Endothelial cell of umbilical vein (primary cell): ENCODE data around the gene GDPD3. TPM values are rescaled to one million over a fixed set of nuclear protein-coding genes. Genes with fewer than 3 reads are reported as not detected.
A peak's percentile ranks its signal among the peaks of the same experiment; 100 is the strongest.

Experiments
- BruUV-seq: library from RNA; stranded (reverse); fragments of 400-500 nt; replicated peaks from 2 replicates; lab custom pipeline; 2021; lab: Mats Ljungman, UMichigan
- CTCF ChIA-PET: fragments of 300-600, 350-600 bp; sonication (Branson Sonifier 250); formaldehyde crosslinking; loops from one replicate; lab custom pipeline; 2021; ENCODE audit warnings: antibody characterized with exemption, inconsistent platforms; lab: Charles Lee
- POLR2A ChIA-PET: fragments of 300-600, 350-600 bp; sonication (Branson Sonifier 250); formaldehyde crosslinking; loops from one replicate; lab custom pipeline; 2021; ENCODE audit warnings: antibody characterized with exemption, inconsistent platforms; lab: Charles Lee
- DNase-seq: peaks from one replicate; pipeline ENCODE4 v3.0.0-alpha.2; 2011; ENCODE audit warnings: low read depth, low spot score
- FAIRE-seq: peaks from 2 replicates; lab custom pipeline; 2011; peaks lifted over from hg19 to GRCh38; lab: Jason Lieb, UNC
- H2AFZ ChIP-seq: 2 replicates; pipeline ENCODE4 v1.6.0; 2012; ENCODE audit warnings: low read depth, low read length, control low read depth, inconsistent platforms
- H3K27ac ChIP-seq: 2 replicates; pipeline ENCODE4 v1.5.1; 2011; ENCODE audit warnings: low read depth, mild to moderate bottlenecking, control low read depth, low read length, moderate library complexity; ENCODE audit not compliant: insufficient read depth
- H3K27me3 ChIP-seq, 2 experiments: 2 replicates each; pipeline versions ENCODE4 v1.6.0 to v1.6.1; 2011; ENCODE audit warnings: low read length in 2 of 2, mixed read lengths in 1 of 2; ENCODE audit not compliant: control insufficient read depth in 2 of 2, insufficient read depth in 2 of 2
- H3K36me3 ChIP-seq, 2 experiments: 2 replicates in 1 of 2; 3 replicates in 1 of 2; pipeline ENCODE4 v1.5.1; 2011; ENCODE audit warnings: low read length in 2 of 2, mild to moderate bottlenecking in 1 of 2, moderate library complexity in 1 of 2; ENCODE audit not compliant: control insufficient read depth in 2 of 2, insufficient read depth in 2 of 2; ENCODE audit errors: extremely low read depth in 1 of 2
- H3K4me1 ChIP-seq: 3 replicates; pipeline ENCODE4 v1.5.1; 2011; ENCODE audit warnings: mild to moderate bottlenecking, low read length; ENCODE audit not compliant: control insufficient read depth, insufficient read depth; ENCODE audit errors: extremely low read depth
- H3K4me2 ChIP-seq: 2 replicates; pipeline ENCODE4 v1.6.1; 2011; ENCODE audit warnings: low read length, control low read depth, mixed read lengths; ENCODE audit not compliant: insufficient read depth
- H3K4me3 ChIP-seq, 3 experiments: fragments of 200-600 bp in 1 of 3; sonication (generic), shearing (Covaris generic) in 1 of 3; replicated peaks in 1 of 3; 2 replicates each; pipeline ENCODE4 v1.5.1; 2011 to 2016; ENCODE audit warnings: control low read depth in 3 of 3, low read length in 3 of 3, mild to moderate bottlenecking in 2 of 3, inconsistent platforms in 1 of 3, low read depth in 1 of 3, moderate library complexity in 1 of 3; ENCODE audit not compliant: insufficient read depth in 1 of 3
- H3K79me2 ChIP-seq: 2 replicates; pipeline ENCODE4 v1.6.0; 2012; ENCODE audit warnings: low read length, inconsistent platforms; ENCODE audit not compliant: control insufficient read depth, insufficient read depth
- H3K9ac ChIP-seq: replicated peaks from 2 replicates; pipeline ENCODE3; 2011; ENCODE audit warnings: low read length, control low read depth; ENCODE audit not compliant: insufficient read depth; ENCODE audit errors: extremely low read depth
- H3K9me1 ChIP-seq: replicated peaks from 3 replicates; pipeline ENCODE4 v1.6.0; 2011; ENCODE audit warnings: mild to moderate bottlenecking, low read length; ENCODE audit not compliant: control insufficient read depth, insufficient read depth; ENCODE audit errors: extremely low read depth
- H3K9me3 ChIP-seq: replicated peaks from 2 replicates; pipeline ENCODE4 v1.5.1; 2012; ENCODE audit warnings: low read length, inconsistent platforms; ENCODE audit not compliant: control insufficient read depth, insufficient read depth
- H4K20me1 ChIP-seq: replicated peaks from 2 replicates; pipeline ENCODE3; 2011; ENCODE audit warnings: mild to moderate bottlenecking, low read length; ENCODE audit not compliant: control insufficient read depth, insufficient read depth; ENCODE audit errors: extremely low read depth
- EZH2 ChIP-seq: IDR thresholded peaks from 2 replicates; pipeline ENCODE4 v1.6.1; 2012; ENCODE audit warnings: borderline replicate concordance, low read depth, mild to moderate bottlenecking, moderate library complexity, low read length, inconsistent platforms; ENCODE audit not compliant: severe bottlenecking
- POLR2A ChIP-seq: IDR thresholded peaks from 2 replicates; pipeline ENCODE4 v1.6.1; 2012; ENCODE audit warnings: low read depth, mild to moderate bottlenecking, control low read depth, low read length
- POLR2AphosphoS5 ChIP-seq: IDR thresholded peaks from 2 replicates; pipeline ENCODE4 v1.6.1; 2012; ENCODE audit warnings: low read depth, mild to moderate bottlenecking, control low read depth, low read length, moderate library complexity; ENCODE audit not compliant: insufficient read depth
- dilution Hi-C: fragments of 300-500 bp; cut with MboI; formaldehyde crosslinking; loops from one replicate; pipeline ENCODE4 v1.15.0; 2019; ENCODE audit warnings: low sequenced_read_pairs; ENCODE audit not compliant: extremely low pct_ligation_motif_present
- intact Hi-C: fragments of 100-400 bp; cut with micrococcal nuclease; formaldehyde crosslinking; loops from one replicate; pipeline ENCODE4 v1.10.0; 2022
- polyA plus RNA-seq, 4 experiments: library from polyadenylated mRNA; depleted of rRNA in 3 of 4; stranded (reverse) in 3 of 4; unstranded in 1 of 4; fragments of >200 nt; gene quantifications; 2 replicates each; pipeline versions ENCODE4 v1.2.1 to v1.2.3, GENCODE V29; 2011 to 2012; ENCODE audit warnings: missing spikeins in 1 of 4
- total RNA-seq: library from RNA; stranded (reverse); gene quantifications from 2 replicates; pipeline ENCODE4 v1.2.3, GENCODE V29; 2021
- TF ChIP-seq, protein P1 (sequence below), 2 donors: IDR thresholded peaks; 1 replicate in 1 of 2; 2 replicates in 1 of 2; pipeline ENCODE4 v1.5.1; 2011; ENCODE audit warnings: low read length in 2 of 2, mild to moderate bottlenecking in 2 of 2, moderate library complexity in 2 of 2, control low read depth in 1 of 2, inconsistent platforms in 1 of 2, low read depth in 1 of 2; ENCODE audit not compliant: insufficient read depth in 1 of 2; ENCODE audit errors: extremely low read depth in 1 of 2
- TF ChIP-seq, protein P2 (sequence below): IDR thresholded peaks from 2 replicates; pipeline ENCODE4 v1.6.1; 2011; ENCODE audit not compliant: insufficient read depth, insufficient read length

GDPD3 gene
- total and polyA plus RNA-seq, 2 donors (not counting 3 experiments of a cell fraction or from before 2014, with no cell fraction given): 8.0 to 18.6 TPM

DNA sequence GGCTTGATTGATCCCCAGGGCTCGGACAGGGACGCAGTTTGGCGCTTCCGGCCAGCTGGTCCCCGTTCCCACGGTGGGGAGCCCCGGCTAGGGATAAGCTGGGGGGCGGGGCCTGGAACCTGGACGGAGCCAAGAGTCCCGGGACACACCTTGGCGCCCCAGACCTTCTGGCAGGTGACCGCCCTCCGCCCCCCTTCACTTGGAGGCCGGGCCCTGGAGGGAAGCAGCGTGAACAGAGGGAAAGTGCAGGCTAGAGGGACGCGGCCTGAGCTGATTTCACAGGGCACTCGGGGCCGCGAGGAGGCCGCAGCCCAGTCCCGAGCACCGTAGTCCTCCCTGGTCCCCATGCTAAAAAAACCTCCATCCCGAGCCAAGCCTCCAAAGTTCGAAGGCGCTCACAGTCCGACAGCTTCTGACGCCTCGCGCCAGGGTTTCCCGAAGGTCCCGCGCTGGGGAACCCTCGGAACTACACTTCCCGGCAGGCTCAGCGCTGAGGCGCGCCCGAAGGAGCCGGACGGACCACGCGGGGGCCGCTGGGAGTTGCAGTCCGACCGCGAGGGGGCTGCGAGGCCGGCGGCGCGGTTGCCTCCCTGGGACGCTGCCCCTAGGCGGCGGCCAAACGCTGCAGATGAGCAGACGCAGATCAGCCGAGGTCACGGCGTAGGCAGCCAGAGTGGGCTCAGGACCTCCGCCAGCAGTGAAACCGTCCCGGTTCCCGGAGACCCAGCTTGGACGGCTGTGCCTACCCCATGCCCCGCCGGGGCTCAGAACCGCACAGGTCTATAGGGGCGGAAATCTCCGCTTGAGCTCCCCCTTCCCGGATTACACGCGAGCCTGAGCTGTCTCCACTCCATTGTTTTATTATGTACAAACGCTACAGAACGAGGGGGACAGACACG is 21.6 kb downstream of the GDPD3 start, which contains the start of gene TBX6:
TBX6 (minus strand) TSS at position 451 of the 899 bp plus-strand sequence. CDS start 731 bp downstream, outside the sequence.
- dilution Hi-C loops (no loop called here), intact Hi-C loops (loop anchor here (1.0 to 10.0 kb wide), 8 partner anchors 15 to 563 kb away; partner anchors contain the start of genes ALDOA, FBRS, PRR14 and ZNF771)
- DNase-seq (peak; percentile 92), FAIRE-seq (peak; percentile 98)
- H3K4me1 ChIP-seq: peaks cover 23% of the 10 kb centered on the region
- ChIA-PET CTCF (interaction anchor here (0.6 to 5.6 kb wide), 40 partner anchors 10 to 537 kb away, joined by 3 to 55 read pairs (median 6); partner anchors contain the start of genes ALDOA, CORO1A, DCTPP1 and GDPD3), POLR2A (interaction anchor here (0.5 to 1.7 kb wide), 8 partner anchors 15 to 118 kb away, joined by 3 to 10 read pairs (median 4); partner anchors contain the start of genes ALDOA and TAOK2)
- no peaks in the 10 kb centered on the region for H3K9me1 ChIP-seq
- no peaks in the 10 kb centered on the region for H3K79me2 ChIP-seq
- H3K9me3 ChIP-seq: no peaks in the 10 kb centered on the region
- peak within 1 kb of the TSS; percentile 6 to 53 (median 47) for H3K4me3 ChIP-seq
- peak within 1 kb of the TSS; percentile 78 for H3K4me2 ChIP-seq
- peak within 1 kb of the TSS; percentile 46 for H3K27ac ChIP-seq
- no peaks in the 10 kb centered on the region for H4K20me1 ChIP-seq
- peak within 1 kb of the TSS; percentile 96 for H2AFZ ChIP-seq
- peaks cover 0 to 8% of the 10 kb centered on the region in 2 experiments for H3K36me3 ChIP-seq
- H3K9ac ChIP-seq: peak within 1 kb of the TSS; percentile 58
- no peaks in the 10 kb centered on the region for H3K27me3 ChIP-seq
- BruUV-seq: no TSS peak
- TF ChIP-seq, protein P1, sequence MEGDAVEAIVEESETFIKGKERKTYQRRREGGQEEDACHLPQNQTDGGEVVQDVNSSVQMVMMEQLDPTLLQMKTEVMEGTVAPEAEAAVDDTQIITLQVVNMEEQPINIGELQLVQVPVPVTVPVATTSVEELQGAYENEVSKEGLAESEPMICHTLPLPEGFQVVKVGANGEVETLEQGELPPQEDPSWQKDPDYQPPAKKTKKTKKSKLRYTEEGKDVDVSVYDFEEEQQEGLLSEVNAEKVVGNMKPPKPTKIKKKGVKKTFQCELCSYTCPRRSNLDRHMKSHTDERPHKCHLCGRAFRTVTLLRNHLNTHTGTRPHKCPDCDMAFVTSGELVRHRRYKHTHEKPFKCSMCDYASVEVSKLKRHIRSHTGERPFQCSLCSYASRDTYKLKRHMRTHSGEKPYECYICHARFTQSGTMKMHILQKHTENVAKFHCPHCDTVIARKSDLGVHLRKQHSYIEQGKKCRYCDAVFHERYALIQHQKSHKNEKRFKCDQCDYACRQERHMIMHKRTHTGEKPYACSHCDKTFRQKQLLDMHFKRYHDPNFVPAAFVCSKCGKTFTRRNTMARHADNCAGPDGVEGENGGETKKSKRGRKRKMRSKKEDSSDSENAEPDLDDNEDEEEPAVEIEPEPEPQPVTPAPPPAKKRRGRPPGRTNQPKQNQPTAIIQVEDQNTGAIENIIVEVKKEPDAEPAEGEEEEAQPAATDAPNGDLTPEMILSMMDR (IDR thresholded peaks at IDR 0.05; ENCODE audit: extremely low read depth in 1 of 2, insufficient read depth in 1 of 2, low read depth in 1 of 2, low read length in 2 of 2): peak; percentile 56 to 86
- TF ChIP-seq POLR2AphosphoS5 (peak; percentile 48), EZH2 (no peak), POLR2A (peak; percentile 62)
- TF ChIP-seq, protein P2, sequence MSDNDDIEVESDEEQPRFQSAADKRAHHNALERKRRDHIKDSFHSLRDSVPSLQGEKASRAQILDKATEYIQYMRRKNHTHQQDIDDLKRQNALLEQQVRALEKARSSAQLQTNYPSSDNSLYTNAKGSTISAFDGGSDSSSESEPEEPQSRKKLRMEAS: no peak
